Panc1 (cell line): Measurements from ENCODE around the gene KRTAP10-10. TPM values are rescaled to one million over a fixed set of nuclear protein-coding genes. Genes with fewer than 3 reads are reported as not detected.

Source experiments
- ATAC-seq: fragments of 200-7000 bp; cut with Tn5 transposase; 2 replicates; pipeline ENCODE4 v1.9.1; 2020; ENCODE audit warnings: mild to moderate bottlenecking, moderate library complexity
- BruUV-seq: library from RNA; stranded (reverse); fragments of 400-500 nt; replicated peaks from 2 replicates; lab custom pipeline; 2021; lab: Mats Ljungman, UMichigan
- CTCF ChIA-PET: fragments of 300-600 bp; sonication (Branson Sonifier 250); formaldehyde crosslinking; loops from one replicate; lab custom pipeline; 2022; ENCODE audit warnings: antibody characterized with exemption; lab: Charles Lee
- POLR2A ChIA-PET: fragments of 300-600 bp; sonication (Branson Sonifier 250); formaldehyde crosslinking; loops from one replicate; lab custom pipeline; 2022; ENCODE audit warnings: antibody characterized with exemption; lab: Charles Lee
- DNase-seq: peaks from one replicate; pipeline ENCODE4 v3.0.0-alpha.2; 2010; ENCODE audit warnings: low read depth, low spot score
- H3K27ac ChIP-seq: 2 replicates; pipeline ENCODE4 v1.5.1; 2011; ENCODE audit warnings: mild to moderate bottlenecking, low read length, inconsistent platforms
- H3K27me3 ChIP-seq: fragments of 200-500 bp; sonication (Bioruptor generic); 2 replicates; pipeline ENCODE4 v1.6.0; 2014; ENCODE audit warnings: low read length, inconsistent platforms; ENCODE audit not compliant: control insufficient read depth, insufficient read depth
- H3K36me3 ChIP-seq: fragments of 200-500 bp; sonication (Bioruptor generic); 2 replicates; pipeline ENCODE4 v1.5.1; 2014; ENCODE audit warnings: inconsistent platforms, mild to moderate bottlenecking, low read length, moderate library complexity; ENCODE audit not compliant: control insufficient read depth, insufficient read depth
- H3K4me1 ChIP-seq: 2 replicates; pipeline ENCODE4 v1.5.1; 2011; ENCODE audit warnings: inconsistent platforms, mild to moderate bottlenecking, low read length, moderate library complexity; ENCODE audit not compliant: control insufficient read depth, insufficient read depth
- H3K4me3 ChIP-seq, 2 experiments: 2 replicates each; pipeline ENCODE4 v1.5.1; 2011 to 2012; ENCODE audit warnings: low read depth in 2 of 2, low read length in 2 of 2, mild to moderate bottlenecking in 2 of 2, inconsistent platforms in 1 of 2, moderate library complexity in 1 of 2
- H3K9me3 ChIP-seq: fragments of 200-500 bp; sonication (Bioruptor generic); 2 replicates; pipeline ENCODE4 v1.5.1; 2014; ENCODE audit warnings: low read depth, mild to moderate bottlenecking, inconsistent platforms, low read length, moderate library complexity; ENCODE audit not compliant: control insufficient read depth, insufficient read depth
- POLR2AphosphoS5 ChIP-seq: IDR thresholded peaks from 2 replicates; pipeline ENCODE4 v1.6.1; 2012; ENCODE audit warnings: mild to moderate bottlenecking, low read depth, low read length, moderate library complexity
- SIN3A ChIP-seq: IDR thresholded peaks from 2 replicates; pipeline ENCODE4 v1.6.1; 2012; ENCODE audit warnings: low read depth, mild to moderate bottlenecking, low read length, moderate library complexity, borderline replicate concordance; ENCODE audit not compliant: insufficient read depth
- TCF7L2 ChIP-seq: IDR thresholded peaks from 2 replicates; pipeline ENCODE4 v1.6.1; 2011; ENCODE audit warnings: mild to moderate bottlenecking, low read depth, low read length, inconsistent platforms
- in situ Hi-C: cut with HindIII; loops from 2 replicates; pipeline ENCODE4 v1.10.0; 2016; ENCODE audit warnings: low sequenced_read_pairs, low pct_unique_long_range_greater_than_20kb
- intact Hi-C: fragments of 100-400 bp; cut with micrococcal nuclease; formaldehyde crosslinking; loops from one replicate; pipeline ENCODE4 v1.10.0; 2022; ENCODE audit not compliant: unreplicated experiment
- total RNA-seq: library from RNA; stranded (reverse); gene quantifications from one replicate; pipeline ENCODE4 v1.2.1, GENCODE V29; 2021; ENCODE audit not compliant: unreplicated experiment
- TF ChIP-seq, protein P1 (sequence below): fragments of 450-650 bp; IDR thresholded peaks from 2 replicates; pipeline ENCODE4 v1.5.1; 2017; ENCODE audit warnings: mild to moderate bottlenecking
- TF ChIP-seq, protein P2 (sequence below), 2 experiments: IDR thresholded peaks; 2 replicates each; pipeline ENCODE4 v1.6.1; 2011 to 2012; ENCODE audit warnings: low read depth in 2 of 2, control low read depth in 1 of 2, low read length in 1 of 2, mild to moderate bottlenecking in 1 of 2, moderate library complexity in 1 of 2; ENCODE audit not compliant: insufficient read depth in 1 of 2

KRTAP10-10 gene
- total RNA-seq, 1 experiment from 2014 or later = not detected

- H3K4me3 ChIP-seq = no peak overlapping the region
- POLR2A ChIA-PET = no interaction called here
- no peak overlapping the region for H3K27ac ChIP-seq
- ATAC-seq (no peak), DNase-seq (no peak)
- no TSS peak for BruUV-seq
- H3K9me3 ChIP-seq = peaks cover 3% of the 10 kb centered on the region; the same call in 1 of the 2 replicates
- H3K36me3 ChIP-seq = no peaks in the 10 kb centered on the region
- intact Hi-C loops (no loop called here), in situ Hi-C loops (no loop called here)
- H3K27me3 ChIP-seq = no peaks in the 10 kb centered on the region
- CTCF ChIA-PET = no interaction called here
- TF ChIP-seq, protein P1, sequence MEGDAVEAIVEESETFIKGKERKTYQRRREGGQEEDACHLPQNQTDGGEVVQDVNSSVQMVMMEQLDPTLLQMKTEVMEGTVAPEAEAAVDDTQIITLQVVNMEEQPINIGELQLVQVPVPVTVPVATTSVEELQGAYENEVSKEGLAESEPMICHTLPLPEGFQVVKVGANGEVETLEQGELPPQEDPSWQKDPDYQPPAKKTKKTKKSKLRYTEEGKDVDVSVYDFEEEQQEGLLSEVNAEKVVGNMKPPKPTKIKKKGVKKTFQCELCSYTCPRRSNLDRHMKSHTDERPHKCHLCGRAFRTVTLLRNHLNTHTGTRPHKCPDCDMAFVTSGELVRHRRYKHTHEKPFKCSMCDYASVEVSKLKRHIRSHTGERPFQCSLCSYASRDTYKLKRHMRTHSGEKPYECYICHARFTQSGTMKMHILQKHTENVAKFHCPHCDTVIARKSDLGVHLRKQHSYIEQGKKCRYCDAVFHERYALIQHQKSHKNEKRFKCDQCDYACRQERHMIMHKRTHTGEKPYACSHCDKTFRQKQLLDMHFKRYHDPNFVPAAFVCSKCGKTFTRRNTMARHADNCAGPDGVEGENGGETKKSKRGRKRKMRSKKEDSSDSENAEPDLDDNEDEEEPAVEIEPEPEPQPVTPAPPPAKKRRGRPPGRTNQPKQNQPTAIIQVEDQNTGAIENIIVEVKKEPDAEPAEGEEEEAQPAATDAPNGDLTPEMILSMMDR = no peak
- TF ChIP-seq TCF7L2 = no peak
- TF ChIP-seq, protein P2, sequence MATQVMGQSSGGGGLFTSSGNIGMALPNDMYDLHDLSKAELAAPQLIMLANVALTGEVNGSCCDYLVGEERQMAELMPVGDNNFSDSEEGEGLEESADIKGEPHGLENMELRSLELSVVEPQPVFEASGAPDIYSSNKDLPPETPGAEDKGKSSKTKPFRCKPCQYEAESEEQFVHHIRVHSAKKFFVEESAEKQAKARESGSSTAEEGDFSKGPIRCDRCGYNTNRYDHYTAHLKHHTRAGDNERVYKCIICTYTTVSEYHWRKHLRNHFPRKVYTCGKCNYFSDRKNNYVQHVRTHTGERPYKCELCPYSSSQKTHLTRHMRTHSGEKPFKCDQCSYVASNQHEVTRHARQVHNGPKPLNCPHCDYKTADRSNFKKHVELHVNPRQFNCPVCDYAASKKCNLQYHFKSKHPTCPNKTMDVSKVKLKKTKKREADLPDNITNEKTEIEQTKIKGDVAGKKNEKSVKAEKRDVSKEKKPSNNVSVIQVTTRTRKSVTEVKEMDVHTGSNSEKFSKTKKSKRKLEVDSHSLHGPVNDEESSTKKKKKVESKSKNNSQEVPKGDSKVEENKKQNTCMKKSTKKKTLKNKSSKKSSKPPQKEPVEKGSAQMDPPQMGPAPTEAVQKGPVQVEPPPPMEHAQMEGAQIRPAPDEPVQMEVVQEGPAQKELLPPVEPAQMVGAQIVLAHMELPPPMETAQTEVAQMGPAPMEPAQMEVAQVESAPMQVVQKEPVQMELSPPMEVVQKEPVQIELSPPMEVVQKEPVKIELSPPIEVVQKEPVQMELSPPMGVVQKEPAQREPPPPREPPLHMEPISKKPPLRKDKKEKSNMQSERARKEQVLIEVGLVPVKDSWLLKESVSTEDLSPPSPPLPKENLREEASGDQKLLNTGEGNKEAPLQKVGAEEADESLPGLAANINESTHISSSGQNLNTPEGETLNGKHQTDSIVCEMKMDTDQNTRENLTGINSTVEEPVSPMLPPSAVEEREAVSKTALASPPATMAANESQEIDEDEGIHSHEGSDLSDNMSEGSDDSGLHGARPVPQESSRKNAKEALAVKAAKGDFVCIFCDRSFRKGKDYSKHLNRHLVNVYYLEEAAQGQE (IDR thresholded peaks at IDR 0.05; ENCODE audit: insufficient read depth in 1 of 2, low read depth in 2 of 2, low read length in 1 of 2) = no peak
- no peak for TF ChIP-seq SIN3A
- TF ChIP-seq POLR2AphosphoS5 = no peak
- H3K4me1 ChIP-seq = no peaks in the 10 kb centered on the region
Measured at GRCh38 chr21:44612669-44613229, 24.4 kb upstream of the KRTAP10-10 start.

GRCh38 chr21:44613386-44614155, 23.6 kb upstream of the KRTAP10-10 start:
- ATAC-seq (no peak), DNase-seq (no peak)
- H3K4me1 ChIP-seq = no peaks in the 10 kb centered on the region
- BruUV-seq = no TSS peak
- no peak overlapping the region for H3K4me3 ChIP-seq
- POLR2A ChIA-PET = no interaction called here
- intact Hi-C loops (no loop called here), in situ Hi-C loops (no loop called here)
- TF ChIP-seq SIN3A = no peak
- TF ChIP-seq POLR2AphosphoS5 = no peak
- TF ChIP-seq, protein P1 = no peak
- no peak for TF ChIP-seq TCF7L2
- TF ChIP-seq, protein P2 (IDR thresholded peaks at IDR 0.05; ENCODE audit: insufficient read depth in 1 of 2, low read depth in 2 of 2, low read length in 1 of 2) = no peak
- no peaks in the 10 kb centered on the region for H3K36me3 ChIP-seq
- peaks cover 3% of the 10 kb centered on the region; the same call in 1 of the 2 replicates for H3K9me3 ChIP-seq
- no peak overlapping the region for H3K27ac ChIP-seq
- no peaks in the 10 kb centered on the region for H3K27me3 ChIP-seq
- CTCF ChIA-PET = no interaction called here
